ENCODE data around the gene MAGI2.

MAGI2 gene

DNA sequence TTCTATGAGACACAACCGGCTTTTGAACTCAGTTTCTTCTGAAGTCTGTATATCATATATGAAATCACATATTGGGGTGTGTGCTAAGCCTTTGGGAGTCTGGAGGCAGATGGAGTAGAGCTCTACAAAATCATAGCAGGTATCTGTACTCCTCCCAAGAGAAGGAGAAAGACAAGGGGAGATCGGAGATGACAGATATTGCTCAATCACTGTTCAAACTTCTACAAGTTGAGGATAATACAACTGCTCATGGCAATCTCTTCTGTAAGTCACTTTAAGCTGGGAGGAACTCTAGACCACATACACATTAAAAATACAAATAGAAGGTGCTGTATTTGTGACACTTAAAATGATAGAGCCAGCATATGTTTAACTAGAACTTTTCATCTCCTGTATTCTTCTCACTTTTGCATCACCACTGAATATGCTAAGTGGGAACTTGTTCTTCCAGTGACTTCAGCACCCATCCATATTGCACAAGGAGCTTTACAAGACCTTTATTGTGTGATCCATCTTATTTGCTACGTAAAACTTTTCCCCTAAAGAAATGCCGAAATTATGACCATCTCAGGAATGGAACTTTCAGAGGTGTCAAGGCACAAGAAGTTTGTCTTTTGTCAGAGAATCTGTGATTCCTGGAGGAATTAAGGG lies 1273.5 kb downstream of the MAGI2 start:
- DNase-seq (ENCODE audit: low read depth, low spot score), result no peak

GRCh38 chr7:78179211-78179610 lies 1274.3 kb downstream of the MAGI2 start:
- DNase-seq (ENCODE audit: low read depth, low spot score), result no peak

DNA sequence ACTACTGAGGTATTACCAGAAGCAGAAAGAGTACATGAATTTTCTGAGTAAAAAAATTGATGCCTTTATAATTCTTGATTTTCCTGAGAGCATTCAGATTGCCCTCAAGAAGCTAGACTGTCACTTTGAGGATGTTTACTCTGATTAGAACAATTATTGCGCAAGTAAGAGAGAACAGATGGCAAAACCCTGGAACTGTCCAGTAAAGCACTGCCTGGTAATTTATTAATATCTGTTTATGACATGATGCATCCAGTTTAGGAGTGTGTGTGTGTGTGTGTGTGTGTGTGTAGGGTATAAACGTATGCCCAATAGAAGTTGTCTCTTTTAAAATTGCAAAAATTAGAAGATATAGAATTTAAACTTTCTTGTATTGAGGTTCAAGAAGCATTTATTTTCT lies 1275.1 kb downstream of the MAGI2 start:
- no peak for DNase-seq (ENCODE audit: low read depth, low spot score)

GRCh38 chr7:78176171-78176570 lies 1277.3 kb downstream of the MAGI2 start:
- DNase-seq (ENCODE audit: low read depth, low spot score), result no peak

GRCh38 chr7:78175330-78176100 lies 1278.0 kb downstream of the MAGI2 start:
- DNase-seq (ENCODE audit: low read depth, low spot score), result no peak

DNA sequence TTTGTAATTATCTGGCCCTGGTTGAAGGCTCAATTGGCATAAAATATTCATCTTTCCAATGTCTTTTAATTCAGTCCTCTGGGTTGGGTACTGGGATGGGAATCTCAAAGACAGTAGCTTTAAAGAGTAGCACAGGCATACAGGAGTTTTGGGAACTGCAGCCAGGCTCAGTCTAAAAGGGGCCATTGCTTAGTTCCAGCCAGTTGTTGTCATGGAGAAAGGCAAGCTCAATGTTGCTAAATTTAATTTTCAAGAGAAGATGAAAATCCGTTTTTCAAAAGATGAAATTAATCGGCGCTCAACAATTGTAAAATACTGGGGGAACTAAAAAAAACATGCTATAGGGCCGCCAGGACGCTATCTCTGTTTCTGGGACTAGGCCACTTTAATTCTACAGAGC lies 1279.8 kb downstream of the MAGI2 start:
- DNase-seq (ENCODE audit: low read depth, low spot score), result no peak

GRCh38 chr7:78172933-78173591 lies 1280.4 kb downstream of the MAGI2 start:
- no peak for DNase-seq (ENCODE audit: low read depth, low spot score)

GRCh38 chr7:78172267-78172757 lies 1281.2 kb downstream of the MAGI2 start:
- no peak for DNase-seq (ENCODE audit: low read depth, low spot score)

DNA sequence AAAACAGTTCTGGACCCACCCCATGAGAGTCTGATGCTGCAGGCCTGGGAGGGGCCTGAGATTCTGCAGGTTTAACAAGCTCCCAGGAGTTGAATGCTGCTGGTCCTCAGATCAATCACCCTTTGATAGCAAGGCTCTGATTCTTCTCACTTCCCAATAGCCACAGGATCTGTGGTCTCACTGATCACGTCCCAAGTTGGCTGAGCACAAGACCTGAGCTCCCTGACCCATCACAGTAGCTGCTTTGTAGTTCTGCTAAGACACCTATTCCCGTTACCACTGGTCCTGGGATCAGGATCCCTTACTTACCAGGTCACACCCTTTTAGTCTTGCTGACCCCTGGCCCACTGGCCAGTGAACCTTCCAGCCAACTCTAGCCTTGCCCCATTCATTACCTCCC lies 1282.1 kb downstream of the MAGI2 start:
- no peak for DNase-seq (ENCODE audit: low read depth, low spot score)

DNA sequence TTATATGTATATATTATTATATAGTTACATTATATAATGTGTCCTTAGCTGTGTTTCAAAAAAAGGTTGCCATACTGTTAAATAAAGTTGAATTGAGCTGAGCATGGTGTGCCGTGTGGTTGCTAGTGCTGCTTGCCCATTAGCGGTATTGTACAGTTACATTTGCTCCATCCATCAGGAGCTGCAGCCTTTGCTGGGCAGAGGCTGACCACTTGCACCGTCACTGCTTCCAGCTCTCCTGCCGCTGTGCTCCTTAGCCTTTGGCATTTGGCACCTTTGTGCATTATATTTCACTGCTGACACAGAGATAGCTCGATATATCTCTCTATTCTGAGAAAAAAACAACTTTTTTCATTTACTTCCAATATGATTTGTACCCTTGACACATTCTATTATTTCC lies 1282.7 kb downstream of the MAGI2 start:
- DNase-seq (ENCODE audit: low read depth, low spot score), result no peak

DNA sequence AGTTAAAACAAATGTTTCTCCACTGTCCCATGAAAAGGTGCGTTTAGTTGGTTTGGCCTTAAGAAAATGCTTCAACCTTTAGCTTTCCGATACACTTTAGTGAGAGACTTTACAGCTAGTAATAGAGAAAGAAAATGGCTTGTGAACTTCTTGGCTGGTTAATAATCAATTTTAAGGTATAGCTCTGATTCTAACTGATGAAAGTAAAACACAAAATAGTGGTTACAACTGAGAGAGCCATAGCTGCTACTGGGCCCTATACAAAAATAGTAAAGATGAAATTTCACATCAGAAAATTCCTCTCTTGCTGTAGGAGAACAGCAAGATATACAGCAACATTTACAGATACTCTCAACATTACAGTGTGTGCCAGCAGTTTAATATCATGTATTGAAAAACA lies 1283.5 kb downstream of the MAGI2 start:
- no peak for DNase-seq (ENCODE audit: low read depth, low spot score)

DNA sequence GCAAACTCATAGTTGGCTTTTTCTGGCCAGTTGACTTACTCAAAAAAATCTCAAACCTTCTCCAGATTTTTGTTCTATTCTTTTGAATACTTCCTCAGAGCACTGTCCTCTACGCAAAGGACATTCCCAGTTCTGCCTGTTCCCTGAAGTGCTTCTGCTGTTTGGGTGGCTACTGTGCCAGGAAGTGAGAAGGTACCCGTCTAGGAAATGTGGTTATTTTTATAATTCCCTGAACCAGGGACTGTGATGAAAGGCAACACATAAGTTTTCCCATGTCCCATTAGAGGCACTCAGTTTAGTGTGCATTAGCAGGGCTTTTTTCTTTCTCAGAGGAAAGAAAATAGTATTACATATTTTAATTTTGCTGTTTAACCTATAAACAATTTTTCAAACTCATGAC lies 1284.6 kb downstream of the MAGI2 start:
- no peak for DNase-seq (ENCODE audit: low read depth, low spot score)

DNA sequence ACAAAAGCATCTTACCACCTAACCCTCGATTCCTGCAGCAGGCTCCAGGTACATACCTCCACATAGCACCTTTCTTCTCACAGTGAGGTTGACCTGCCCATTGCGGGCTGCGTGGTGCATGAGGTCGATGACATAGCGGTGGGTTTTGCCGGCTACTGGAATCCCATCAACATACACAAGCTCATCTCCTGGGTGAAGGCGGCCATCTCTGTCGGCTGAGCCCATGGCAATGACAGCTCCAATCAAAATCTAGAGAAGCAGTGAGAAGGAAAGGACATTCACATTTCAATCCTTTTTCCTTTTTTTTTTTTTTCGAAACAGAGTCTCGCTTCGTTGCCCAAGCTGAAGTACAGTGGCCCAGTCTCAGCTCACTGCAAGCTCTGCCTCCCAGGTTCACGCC lies 1285.6 kb downstream of the MAGI2 start:
- no peak for DNase-seq (ENCODE audit: low read depth, low spot score)

GRCh38 chr7:78165854-78166253 lies 1287.6 kb downstream of the MAGI2 start:
- no peak for DNase-seq (ENCODE audit: low read depth, low spot score)

GRCh38 chr7:78165454-78165853 lies 1288.0 kb downstream of the MAGI2 start:
- DNase-seq (ENCODE audit: low read depth, low spot score), result no peak

GRCh38 chr7:78164459-78164858 lies 1289.0 kb downstream of the MAGI2 start:
- DNase-seq (ENCODE audit: low read depth, low spot score), result no peak

DNA sequence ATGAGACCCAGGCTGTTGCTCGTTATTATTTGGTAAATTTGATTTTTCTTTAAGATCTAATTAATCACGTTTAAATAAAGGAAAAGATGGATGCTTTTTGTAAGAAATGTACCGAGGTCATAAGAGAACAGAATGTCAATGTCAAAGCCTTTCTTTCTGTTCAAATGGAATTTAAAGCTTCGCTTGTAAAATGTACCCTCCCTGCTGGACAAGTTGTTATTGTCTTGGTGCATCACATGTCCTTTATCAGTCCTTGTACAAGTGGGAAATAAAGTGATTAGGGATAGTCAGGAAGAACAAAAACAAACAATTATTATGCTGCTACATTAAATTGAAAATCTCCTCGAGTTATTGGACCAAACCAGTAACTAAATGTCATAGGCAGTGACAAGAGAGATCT lies 1291.7 kb downstream of the MAGI2 start:
- no peak for DNase-seq (ENCODE audit: low read depth, low spot score)

DNA sequence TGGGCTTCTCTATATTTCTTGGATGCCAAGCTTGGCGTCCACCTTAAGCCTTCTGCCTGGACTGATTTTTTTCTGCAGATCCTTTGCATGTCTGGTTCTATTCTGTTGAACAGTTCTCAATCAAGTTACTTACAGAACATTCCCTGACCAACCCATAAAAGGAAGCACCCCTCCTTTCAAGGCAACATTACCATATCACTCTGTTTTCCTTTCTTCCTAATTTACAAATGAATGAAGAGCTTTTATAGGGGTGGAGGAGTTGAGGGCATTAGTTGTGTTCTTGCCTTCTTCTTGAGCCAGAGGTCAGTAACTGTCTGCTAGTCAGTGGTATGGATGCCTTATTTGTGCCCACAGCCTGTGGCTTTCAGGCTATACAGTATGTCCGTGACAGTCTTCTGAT lies 1293.9 kb downstream of the MAGI2 start:
- DNase-seq (ENCODE audit: low read depth, low spot score), result no peak

GRCh38 chr7:78153285-78153684 lies 1300.2 kb downstream of the MAGI2 start:
- DNase-seq (ENCODE audit: low read depth, low spot score), result no peak

GRCh38 chr7:78151229-78151628 lies 1302.2 kb downstream of the MAGI2 start:
- DNase-seq (ENCODE audit: low read depth, low spot score), result no peak

- no peak for DNase-seq (ENCODE audit: low read depth, low spot score)
Observed at GRCh38 chr7:78149787-78150186, 1303.7 kb downstream of the MAGI2 start.

DNA sequence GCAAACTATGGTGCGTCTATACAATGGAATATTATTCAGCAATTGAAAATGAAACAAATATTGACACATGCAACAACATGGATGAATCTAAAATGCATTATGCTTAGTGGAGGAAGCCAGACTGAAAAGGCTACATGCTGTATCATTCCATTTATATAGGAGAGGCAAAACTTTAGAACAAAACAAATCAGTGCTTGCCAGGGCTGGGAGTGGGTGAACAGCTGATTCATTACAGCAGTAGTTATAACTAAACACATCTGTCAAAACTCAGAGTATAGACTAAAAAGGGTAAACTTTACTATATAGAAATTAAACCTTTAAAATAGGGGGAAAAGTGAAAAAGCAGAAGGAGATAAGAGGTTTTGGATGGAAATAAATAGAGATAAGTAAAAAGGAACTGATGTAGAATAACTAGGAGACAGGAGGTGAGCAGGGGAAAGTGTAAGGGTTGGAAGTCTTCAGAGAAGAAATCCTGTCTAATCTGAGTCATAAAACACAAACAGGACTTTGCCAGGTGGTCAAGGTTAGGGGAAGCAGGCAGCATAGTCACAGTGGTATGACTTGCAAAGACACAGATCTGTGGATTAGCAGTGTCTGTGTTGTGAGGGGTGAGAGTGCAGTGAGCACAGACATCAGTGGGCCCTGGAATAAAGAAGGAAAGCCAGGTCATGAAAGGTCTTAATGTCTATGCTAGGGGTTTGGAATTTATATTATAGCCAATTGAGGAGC lies 1305.1 kb downstream of the MAGI2 start:
- DNase-seq (ENCODE audit: low read depth, low spot score), result no peak
